ENCODE data around the gene KRT71. TPM values are rescaled to one million over a fixed set of nuclear protein-coding genes. Genes with fewer than 3 reads are reported as not detected.

The KRT71 gene
- polyA plus RNA-seq, 1 donor from 2014 or later: not detected

- no peaks in the 10 kb centered on the region for H3K27me3 ChIP-seq (ENCODE audit: insufficient read depth, low read depth, low read length)
- no peak overlapping the region for H3K4me3 ChIP-seq (ENCODE audit: low read length)
- no peaks in the 10 kb centered on the region for H3K36me3 ChIP-seq (ENCODE audit: insufficient read depth, low read length)
- TF ChIP-seq REST (IDR thresholded peaks at IDR 0.05; ENCODE audit: borderline replicate concordance) (no peak), CTCF (IDR thresholded peaks at IDR 0.05; ENCODE audit: poor library complexity, severe bottlenecking) (peak; percentile 67), RAD21 (conservative IDR thresholded peaks at IDR 0.05) (peak; percentile 70), TAF1 (IDR thresholded peaks at IDR 0.05; ENCODE audit: low read depth) (no peak), EP300 (conservative IDR thresholded peaks at IDR 0.05; ENCODE audit: poor library complexity, severe bottlenecking) (no peak), EZH2 (IDR thresholded peaks at IDR 0.05; ENCODE audit: borderline replicate concordance, insufficient read depth, low read length, poor library complexity, severe bottlenecking) (no peak), SMC3 (conservative IDR thresholded peaks at IDR 0.05; ENCODE audit: poor library complexity) (peak; percentile 74), MXI1 (conservative IDR thresholded peaks at IDR 0.05; ENCODE audit: poor library complexity, severe bottlenecking) (no peak), POLR2AphosphoS5 (IDR thresholded peaks at IDR 0.05) (no peak)
- no peak overlapping the region for H2AFZ ChIP-seq (ENCODE audit: low read depth, low read length)
- no peak overlapping the region for H3K4me2 ChIP-seq (ENCODE audit: low read length)
- no peak overlapping the region for H3K27ac ChIP-seq (ENCODE audit: low read length)
- H3K9ac ChIP-seq (ENCODE audit: low read length): no peak overlapping the region
- no peaks in the 10 kb centered on the region for H3K9me2 ChIP-seq (ENCODE audit: insufficient read depth, low read length)
- H4K20me1 ChIP-seq (ENCODE audit: insufficient read depth): no peaks in the 10 kb centered on the region
- no peaks in the 10 kb centered on the region for H3K79me2 ChIP-seq (replicated peaks; ENCODE audit: insufficient read depth, low read length)
- no peaks in the 10 kb centered on the region for H3K9me3 ChIP-seq (ENCODE audit: low read length)
- no peaks in the 10 kb centered on the region for H3F3A ChIP-seq (ENCODE audit: insufficient read depth, low read length, poor library complexity, severe bottlenecking)
Measured at GRCh38 chr12:52582971-52583456, 30.1 kb upstream of the KRT71 start.

GRCh38 chr12:52582486-52582885, 29.5 kb upstream of the KRT71 start:
- Histone ChIP-seq H3K9me3 (ENCODE audit: low read length) (no peaks in the 10 kb centered on the region), H3K4me2 (ENCODE audit: low read length) (no peak overlapping the region), H4K20me1 (ENCODE audit: insufficient read depth) (no peaks in the 10 kb centered on the region), H3K27ac (ENCODE audit: low read length) (no peak overlapping the region), H3K27me3 (ENCODE audit: insufficient read depth, low read depth, low read length) (no peaks in the 10 kb centered on the region), H3F3A (ENCODE audit: insufficient read depth, low read length, poor library complexity, severe bottlenecking) (no peaks in the 10 kb centered on the region), H3K4me3 (ENCODE audit: low read length) (no peak overlapping the region), H3K9me2 (ENCODE audit: insufficient read depth, low read length) (no peaks in the 10 kb centered on the region), H3K9ac (ENCODE audit: low read length) (no peak overlapping the region), H2AFZ (ENCODE audit: low read depth, low read length) (no peak overlapping the region), H3K79me2 (replicated peaks; ENCODE audit: insufficient read depth, low read length) (no peaks in the 10 kb centered on the region), H3K36me3 (ENCODE audit: insufficient read depth, low read length) (no peaks in the 10 kb centered on the region)
- no peak for TF ChIP-seq SMC3 (conservative IDR thresholded peaks at IDR 0.05; ENCODE audit: poor library complexity)
- TF ChIP-seq REST (IDR thresholded peaks at IDR 0.05; ENCODE audit: borderline replicate concordance): no peak
- no peak for TF ChIP-seq TAF1 (IDR thresholded peaks at IDR 0.05; ENCODE audit: low read depth)
- TF ChIP-seq POLR2AphosphoS5 (IDR thresholded peaks at IDR 0.05): no peak
- TF ChIP-seq CTCF (IDR thresholded peaks at IDR 0.05; ENCODE audit: poor library complexity, severe bottlenecking): no peak
- no peak for TF ChIP-seq EP300 (conservative IDR thresholded peaks at IDR 0.05; ENCODE audit: poor library complexity, severe bottlenecking)
- no peak for TF ChIP-seq RAD21 (conservative IDR thresholded peaks at IDR 0.05)
- TF ChIP-seq MXI1 (conservative IDR thresholded peaks at IDR 0.05; ENCODE audit: poor library complexity, severe bottlenecking): no peak
- no peak for TF ChIP-seq EZH2 (IDR thresholded peaks at IDR 0.05; ENCODE audit: borderline replicate concordance, insufficient read depth, low read length, poor library complexity, severe bottlenecking)
